ENCODE results near the gene FUT1. TPM values are rescaled to one million over a fixed set of nuclear protein-coding genes. Genes with fewer than 3 reads are reported as not detected.

The FUT1 gene
- total RNA-seq, 4 donors from 2014 or later: 0.83 to 2.5 (median 2.1) TPM

DNA sequence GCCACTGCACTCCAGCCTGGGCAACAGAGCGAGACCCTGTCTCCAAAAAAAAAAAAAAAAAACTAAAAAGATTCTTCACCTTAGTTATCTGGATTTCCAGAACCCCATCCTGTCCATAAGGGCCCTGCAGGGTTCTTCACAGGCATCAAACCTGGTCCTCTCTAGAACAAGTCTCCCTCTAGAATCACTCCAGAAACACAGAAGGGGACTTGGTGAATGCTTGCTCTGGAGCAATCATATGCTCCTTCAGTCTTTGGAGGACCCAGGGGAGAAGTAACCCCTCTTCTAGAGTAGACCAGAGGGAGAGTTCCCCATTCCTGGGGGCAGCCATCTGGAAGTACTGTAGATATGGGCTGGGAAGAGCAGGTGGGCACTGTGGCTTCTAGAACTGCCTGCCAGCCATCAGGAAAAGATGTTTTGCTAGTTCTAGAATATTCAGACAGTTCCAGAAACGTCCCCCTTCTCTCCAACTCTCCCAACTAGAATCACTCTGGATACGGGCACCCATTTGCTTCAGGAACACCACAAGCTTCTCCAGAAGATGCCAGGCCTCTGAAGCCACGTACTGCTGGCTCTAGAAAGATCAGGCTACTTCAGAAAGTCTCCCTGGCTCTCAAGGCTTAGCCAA is 2.8 kb downstream of the FUT1 start:
- Histone ChIP-seq H3K27me3 (peaks cover 0 to 83% (median 32%) of the 10 kb centered on the region in 4 donors), H3K36me3 (peaks cover 0 to 23% (median 0%) of the 10 kb centered on the region in 4 donors), H3K4me3 (no peak overlapping the region), H3K27ac (replicated peaks in 1 of 4) (no peak overlapping the region), H3K9me3 (peaks cover 0 to 3% (median 0%) of the 10 kb centered on the region in 4 donors), H3K4me1 (peaks cover 20 to 32% (median 25%) of the 10 kb centered on the region in 4 donors)
- WGBS: 78% methylated on average over 4 of the region's 4 CpGs
- TF ChIP-seq, protein P1, sequence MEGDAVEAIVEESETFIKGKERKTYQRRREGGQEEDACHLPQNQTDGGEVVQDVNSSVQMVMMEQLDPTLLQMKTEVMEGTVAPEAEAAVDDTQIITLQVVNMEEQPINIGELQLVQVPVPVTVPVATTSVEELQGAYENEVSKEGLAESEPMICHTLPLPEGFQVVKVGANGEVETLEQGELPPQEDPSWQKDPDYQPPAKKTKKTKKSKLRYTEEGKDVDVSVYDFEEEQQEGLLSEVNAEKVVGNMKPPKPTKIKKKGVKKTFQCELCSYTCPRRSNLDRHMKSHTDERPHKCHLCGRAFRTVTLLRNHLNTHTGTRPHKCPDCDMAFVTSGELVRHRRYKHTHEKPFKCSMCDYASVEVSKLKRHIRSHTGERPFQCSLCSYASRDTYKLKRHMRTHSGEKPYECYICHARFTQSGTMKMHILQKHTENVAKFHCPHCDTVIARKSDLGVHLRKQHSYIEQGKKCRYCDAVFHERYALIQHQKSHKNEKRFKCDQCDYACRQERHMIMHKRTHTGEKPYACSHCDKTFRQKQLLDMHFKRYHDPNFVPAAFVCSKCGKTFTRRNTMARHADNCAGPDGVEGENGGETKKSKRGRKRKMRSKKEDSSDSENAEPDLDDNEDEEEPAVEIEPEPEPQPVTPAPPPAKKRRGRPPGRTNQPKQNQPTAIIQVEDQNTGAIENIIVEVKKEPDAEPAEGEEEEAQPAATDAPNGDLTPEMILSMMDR (IDR thresholded peaks at IDR 0.05): no peak
- TF ChIP-seq POLR2A (IDR thresholded peaks at IDR 0.05; ENCODE audit: low read depth) (no peak), EP300 (IDR thresholded peaks at IDR 0.05) (no peak), POLR2AphosphoS5 (IDR thresholded peaks at IDR 0.05) (no peak)
- intact Hi-C loops (cut with DNase I): no loop called here
- DNase-seq (ENCODE audit: extremely low spot score): no peak

DNA sequence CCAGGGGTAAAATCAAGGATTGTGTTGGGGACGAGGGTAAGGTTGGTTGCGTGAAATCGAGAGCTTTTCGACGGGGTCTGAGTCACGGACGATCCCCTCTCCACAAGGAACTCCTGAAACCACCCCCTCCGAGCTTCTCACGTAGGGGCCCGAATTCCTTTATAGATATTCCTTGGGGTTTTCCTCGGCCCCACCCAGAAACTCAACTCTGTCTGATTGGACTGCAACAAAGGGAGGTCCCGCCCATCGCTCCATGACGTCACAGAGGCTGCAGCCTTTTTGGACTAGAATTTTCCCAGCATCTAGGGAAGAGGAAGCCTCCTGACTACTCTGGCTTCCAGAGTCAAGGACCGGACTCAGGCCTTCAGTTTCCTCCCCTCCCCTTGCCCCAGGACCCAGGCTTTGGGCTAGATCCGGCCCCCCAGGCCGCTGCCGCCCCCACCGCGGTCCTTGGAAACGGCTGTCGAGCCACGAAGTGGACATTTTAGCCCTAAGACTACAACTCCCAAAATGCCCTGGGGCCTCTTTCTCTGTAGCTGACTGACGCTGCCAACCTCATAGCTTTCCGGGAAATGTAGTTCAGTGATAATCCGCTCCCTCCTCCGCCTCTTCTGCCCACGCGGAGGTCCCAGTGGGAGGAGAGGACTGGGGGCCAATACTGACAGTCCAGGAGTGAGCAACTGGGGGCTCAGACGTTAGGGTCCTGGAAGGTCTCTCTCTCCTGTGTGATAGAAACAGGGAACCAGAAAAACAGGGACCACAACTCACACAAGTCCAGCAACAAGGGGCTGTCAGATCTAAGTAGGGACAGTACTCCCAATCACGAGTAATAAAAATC is 5.5 kb downstream of the FUT1 start, which contains the start of gene IZUMO1:
Gene IZUMO1 (minus strand): TSS at position 172 of the 838 bp plus-strand sequence. CDS start 1,050 bp downstream, outside the sequence.
- TF ChIP-seq POLR2AphosphoS5 (IDR thresholded peaks at IDR 0.05): peak in 1 of 2 donors; percentile 54
- TF ChIP-seq EP300 (IDR thresholded peaks at IDR 0.05): no peak
- H3K4me3 ChIP-seq: peak within 1 kb of the TSS; percentile 34 to 55 (median 40)
- peaks cover 0 to 3% (median 0%) of the 10 kb centered on the region in 4 donors for H3K9me3 ChIP-seq
- peaks cover 0 to 65% (median 18%) of the 10 kb centered on the region in 4 donors for H3K27me3 ChIP-seq
- DNase-seq (ENCODE audit: extremely low spot score): no peak
- WGBS: 9% methylated on average over 29 of the region's 31 CpGs
- peaks cover 0 to 23% (median 0%) of the 10 kb centered on the region in 4 donors for H3K36me3 ChIP-seq
- peak within 1 kb of the TSS; percentile 45 to 65 (median 54) for H3K27ac ChIP-seq (replicated peaks in 1 of 4)
- intact Hi-C loops (cut with DNase I): no loop called here
- peaks cover 9 to 18% (median 12%) of the 10 kb centered on the region in 4 donors for H3K4me1 ChIP-seq

DNA sequence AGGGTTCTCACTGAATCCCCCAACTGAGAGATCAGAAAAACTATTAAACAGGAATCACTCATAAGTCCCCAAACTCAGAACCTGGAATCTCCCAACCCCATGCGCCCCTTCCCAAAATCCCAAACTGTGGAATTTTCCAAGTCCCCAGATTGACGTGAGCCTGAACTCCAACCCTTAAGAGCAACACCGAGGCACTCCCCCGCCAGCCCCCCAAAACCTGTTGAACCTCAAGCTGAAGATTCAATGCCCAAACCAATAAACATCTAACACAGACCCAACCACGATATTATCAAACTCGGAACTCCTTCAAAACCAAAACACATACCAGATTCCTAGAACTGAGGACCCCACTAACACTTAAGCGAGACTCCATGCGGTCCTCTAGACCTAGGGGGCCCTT is 6.3 kb downstream of the FUT1 start:
- Histone ChIP-seq H3K36me3 (peaks cover 0 to 23% (median 0%) of the 10 kb centered on the region in 4 donors), H3K27ac (replicated peaks in 1 of 4) (peak overlapping the region in 2 of 4 donors; percentile 45 to 54), H3K9me3 (peaks cover 0 to 3% (median 0%) of the 10 kb centered on the region in 4 donors), H3K4me3 (no peak overlapping the region), H3K4me1 (peaks cover 10 to 20% (median 16%) of the 10 kb centered on the region in 4 donors), H3K27me3 (peaks cover 0 to 57% (median 13%) of the 10 kb centered on the region in 4 donors)
- 82% methylated on average over 8 of the region's 8 CpGs for WGBS
- intact Hi-C loops (cut with DNase I): no loop called here
- no peak for DNase-seq (ENCODE audit: extremely low spot score)
- no peak for TF ChIP-seq EP300 (IDR thresholded peaks at IDR 0.05)
- TF ChIP-seq POLR2A (IDR thresholded peaks at IDR 0.05; ENCODE audit: low read depth): no peak
- TF ChIP-seq POLR2AphosphoS5 (IDR thresholded peaks at IDR 0.05): no peak
- TF ChIP-seq, protein P1 (IDR thresholded peaks at IDR 0.05): no peak

DNA sequence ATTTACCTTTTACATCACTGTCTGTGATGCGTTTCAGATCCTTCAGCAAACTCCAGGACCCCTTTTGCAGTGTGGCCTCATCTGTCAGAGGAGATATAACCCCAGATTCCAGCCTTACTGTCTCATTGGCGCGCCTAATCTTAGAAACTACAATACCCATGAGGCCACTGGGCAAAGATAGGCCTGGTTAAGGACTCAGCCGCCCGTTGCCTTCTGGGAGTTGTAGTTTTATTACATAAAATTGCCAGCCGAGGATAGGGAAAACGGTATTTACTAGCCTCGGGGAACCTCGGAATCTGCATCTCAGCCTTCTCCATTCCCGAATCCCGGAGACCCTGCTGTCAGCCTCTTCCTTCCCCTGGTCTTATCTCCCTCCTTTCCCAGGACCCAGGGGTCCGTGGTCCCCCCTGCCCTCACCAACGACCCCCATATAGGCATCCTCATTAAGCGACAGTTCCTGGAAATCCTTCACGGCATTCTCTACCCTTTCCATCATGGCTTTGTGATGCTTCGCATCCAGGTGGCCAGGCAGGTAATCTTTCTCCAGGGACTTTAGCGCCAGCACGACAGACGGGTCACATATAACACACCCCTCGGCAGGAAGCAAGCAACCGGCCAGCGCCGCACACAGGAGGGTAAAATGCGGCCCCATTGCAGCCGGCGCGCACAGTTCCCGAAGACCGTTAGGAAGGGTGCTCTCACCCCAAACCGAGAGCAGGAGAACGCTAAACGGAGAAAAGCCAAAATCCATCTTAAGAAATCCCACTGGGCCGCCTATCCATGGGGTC is 7.0 kb downstream of the FUT1 start:
- H3K27ac ChIP-seq (replicated peaks in 1 of 4): no peak overlapping the region

More for the DNA sequence above, 7.0 kb downstream of the FUT1 start:
- TF ChIP-seq EP300 (IDR thresholded peaks at IDR 0.05) (no peak), POLR2A (IDR thresholded peaks at IDR 0.05; ENCODE audit: low read depth) (no peak), POLR2AphosphoS5 (IDR thresholded peaks at IDR 0.05) (peak in 1 of 2 donors; percentile 25)
- TF ChIP-seq, protein P1 (IDR thresholded peaks at IDR 0.05): no peak
- H3K4me1 ChIP-seq: peaks cover 10 to 26% (median 19%) of the 10 kb centered on the region in 4 donors
- no peak for DNase-seq (ENCODE audit: extremely low spot score)
- intact Hi-C loops (cut with DNase I): no loop called here
- H3K36me3 ChIP-seq: peaks cover 0 to 16% (median 0%) of the 10 kb centered on the region in 4 donors
- H3K27me3 ChIP-seq: peaks cover 0 to 50% (median 7%) of the 10 kb centered on the region in 4 donors
- H3K9me3 ChIP-seq: peaks cover 0 to 3% (median 0%) of the 10 kb centered on the region in 4 donors
- WGBS: 30% methylated on average over 32 of the region's 33 CpGs
- no peak overlapping the region for H3K4me3 ChIP-seq
